A204.1 (cell line): Measurements from ENCODE around the gene C4BPB.

ENCODE experiments used
- FAIRE-seq: peaks from 2 replicates; lab custom pipeline; 2012; peaks lifted over from hg19 to GRCh38; lab: Jason Lieb, UNC

C4BPB gene

GRCh38 chr1:207059881-207060280 is 28.8 kb upstream of the C4BPB start:
- FAIRE-seq = no peak

GRCh38 chr1:207060596-207060995 is 28.1 kb upstream of the C4BPB start:
- no peak for FAIRE-seq

- no peak for FAIRE-seq
These were observed 26.6 kb upstream of the C4BPB start for GRCh38 chr1:207062058-207062457.

- no peak for FAIRE-seq
These were observed 25.6 kb upstream of the C4BPB start for GRCh38 chr1:207063014-207063413.

DNA sequence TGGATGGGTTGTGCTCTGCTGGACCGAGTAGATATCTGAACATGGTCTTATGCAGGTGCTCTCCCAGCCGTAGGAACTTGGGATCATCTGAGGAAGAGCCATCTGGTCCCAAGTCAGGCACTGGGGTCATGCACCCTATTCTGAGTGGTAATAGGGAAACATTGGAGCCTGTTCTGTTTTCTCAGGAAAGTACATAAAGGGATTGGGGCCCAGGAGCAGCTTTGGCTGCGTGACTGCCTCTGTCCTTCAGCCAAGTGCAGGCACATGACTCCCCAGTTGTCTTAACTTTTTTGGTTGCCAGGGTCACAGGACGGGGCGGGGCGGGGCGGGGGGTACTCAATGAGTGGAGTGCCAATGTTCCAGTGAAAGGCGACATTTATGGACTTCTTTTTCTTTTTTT is 24.1 kb upstream of the C4BPB start:
- no peak for FAIRE-seq

- FAIRE-seq = no peak
These were observed 21.5 kb upstream of the C4BPB start for GRCh38 chr1:207067185-207067584.

GRCh38 chr1:207067665-207068064 is 21.0 kb upstream of the C4BPB start:
- no peak for FAIRE-seq

- no peak for FAIRE-seq
These were observed 19.6 kb upstream of the C4BPB start for GRCh38 chr1:207069061-207069460.

- no peak for FAIRE-seq
These were observed 18.7 kb upstream of the C4BPB start for GRCh38 chr1:207069858-207070506.

DNA sequence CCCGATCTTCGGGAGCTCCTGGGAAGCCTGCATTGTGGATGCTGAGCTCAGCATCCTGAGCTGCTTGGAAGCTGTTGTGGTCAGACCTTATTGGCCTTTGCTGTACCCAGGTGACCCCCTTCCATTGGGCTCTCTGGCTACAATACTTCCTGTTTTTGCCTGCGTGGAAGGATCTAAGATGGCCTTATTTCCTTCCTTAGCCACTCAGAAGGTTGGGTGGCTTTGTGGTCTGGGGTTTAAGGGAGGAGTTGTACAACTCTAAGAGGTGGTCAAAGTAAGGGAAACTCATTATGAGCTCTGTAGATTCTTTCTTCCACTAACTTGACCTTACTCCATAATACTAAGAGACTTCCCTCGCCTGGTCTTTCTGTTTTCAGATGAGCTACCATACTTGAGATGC is 17.8 kb upstream of the C4BPB start:
- FAIRE-seq = no peak

DNA sequence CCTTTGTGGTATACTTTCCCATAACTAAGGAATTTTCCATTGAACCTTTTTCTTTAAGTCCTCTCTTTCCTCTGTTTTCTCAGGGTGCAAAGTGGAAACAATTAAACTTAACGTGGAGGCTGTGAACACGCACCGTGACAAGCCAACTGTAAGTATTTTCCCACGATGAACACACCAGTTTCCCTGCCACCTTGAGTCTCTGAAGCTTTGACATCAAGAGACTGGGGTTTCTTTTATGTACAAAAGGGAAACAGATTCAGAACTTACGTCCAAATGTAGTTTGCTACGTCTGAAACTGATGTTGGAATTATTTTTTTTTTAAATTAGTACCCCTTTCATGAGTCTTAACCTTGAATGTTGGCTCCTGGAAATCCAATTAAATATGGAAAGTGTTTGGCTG is 17.2 kb upstream of the C4BPB start:
- no peak for FAIRE-seq

GRCh38 chr1:207072233-207072632 is 16.4 kb upstream of the C4BPB start:
- no peak for FAIRE-seq

GRCh38 chr1:207073906-207074820 is 14.5 kb upstream of the C4BPB start:
- no peak for FAIRE-seq

DNA sequence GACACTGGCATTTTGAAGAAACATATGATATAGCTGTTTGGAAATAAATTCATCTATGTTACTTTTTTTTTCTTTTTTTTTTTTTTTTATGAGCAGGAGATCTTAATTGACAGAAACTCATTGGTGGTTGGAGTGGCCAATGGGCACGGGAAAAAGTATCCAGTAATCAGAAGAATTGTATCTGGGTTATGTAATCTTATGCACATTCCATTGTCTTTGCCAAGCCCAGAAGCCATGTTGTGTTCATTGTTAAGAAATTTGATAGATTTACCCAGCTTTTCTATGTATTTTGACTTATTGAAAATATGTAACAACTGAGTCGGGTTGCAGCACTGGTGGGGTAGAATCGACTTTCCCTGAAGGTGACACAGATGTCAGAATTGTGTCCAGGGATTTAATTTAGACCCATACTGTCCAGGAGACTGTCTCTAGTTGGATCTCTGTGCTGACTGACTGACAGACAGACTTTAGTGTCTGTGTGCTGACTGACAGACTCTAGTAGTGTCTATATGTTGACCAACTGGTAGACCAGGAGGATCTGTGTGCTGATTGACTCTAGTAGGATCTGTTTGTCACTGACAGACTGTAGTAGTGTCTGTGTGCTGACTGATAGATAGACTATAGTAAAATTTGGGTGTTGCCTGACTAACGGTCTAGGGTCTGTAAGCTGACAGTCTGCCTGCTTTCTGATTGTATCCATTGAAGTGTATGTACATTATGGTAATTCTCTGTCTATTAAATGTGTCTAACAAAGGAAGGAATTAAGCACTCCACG is 12.3 kb upstream of the C4BPB start:
- FAIRE-seq = no peak

DNA sequence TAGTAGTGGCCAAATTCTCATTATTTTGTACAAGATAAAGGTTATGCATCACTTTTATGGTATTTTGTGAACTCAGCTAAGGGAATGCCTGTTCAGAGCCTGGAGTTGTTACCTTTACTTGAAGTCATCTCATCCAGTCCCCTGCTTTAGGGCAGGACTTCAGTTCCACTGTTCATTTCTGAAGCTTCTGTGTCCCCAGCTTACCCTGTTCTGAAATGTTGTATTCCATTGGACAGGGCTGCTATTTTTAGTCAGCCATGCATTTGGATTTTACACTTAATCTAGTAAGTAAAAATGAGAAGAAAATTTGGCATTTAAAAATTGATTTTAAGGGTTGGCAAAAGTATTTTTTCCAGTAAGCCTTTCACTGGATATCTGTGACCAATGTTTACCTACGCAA is 11.6 kb upstream of the C4BPB start:
- no peak for FAIRE-seq

GRCh38 chr1:207077470-207078377 is 10.9 kb upstream of the C4BPB start:
- peak; percentile 91 for FAIRE-seq

DNA sequence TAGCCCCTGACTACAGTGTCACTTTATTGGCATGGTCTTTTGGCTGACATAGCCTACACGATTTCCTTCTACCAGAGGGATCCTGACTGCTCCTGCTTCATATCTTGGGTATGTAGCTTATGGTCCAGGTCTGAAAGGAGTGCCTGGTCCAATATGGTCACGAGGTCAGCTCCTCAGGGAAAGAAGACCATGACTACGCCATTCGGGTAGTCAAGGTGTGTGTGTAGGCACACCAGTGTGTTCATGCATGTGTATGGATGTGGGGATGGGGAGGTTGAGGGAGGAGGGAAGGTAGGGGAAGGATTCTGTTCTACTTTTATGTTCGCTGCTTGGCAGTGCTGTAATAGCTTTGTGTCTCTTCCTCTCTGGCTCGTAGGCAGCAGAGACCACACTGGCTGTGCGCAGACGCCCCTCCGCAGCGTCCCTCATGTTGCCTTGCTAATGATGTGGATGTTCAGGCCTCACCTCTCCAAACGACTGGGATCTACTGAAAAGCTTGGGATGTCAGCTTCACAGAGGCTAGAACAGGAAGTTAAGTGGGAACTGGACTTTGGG is 10.0 kb upstream of the C4BPB start:
- no peak for FAIRE-seq

GRCh38 chr1:207079706-207080241 is 8.9 kb upstream of the C4BPB start:
- FAIRE-seq = no peak

DNA sequence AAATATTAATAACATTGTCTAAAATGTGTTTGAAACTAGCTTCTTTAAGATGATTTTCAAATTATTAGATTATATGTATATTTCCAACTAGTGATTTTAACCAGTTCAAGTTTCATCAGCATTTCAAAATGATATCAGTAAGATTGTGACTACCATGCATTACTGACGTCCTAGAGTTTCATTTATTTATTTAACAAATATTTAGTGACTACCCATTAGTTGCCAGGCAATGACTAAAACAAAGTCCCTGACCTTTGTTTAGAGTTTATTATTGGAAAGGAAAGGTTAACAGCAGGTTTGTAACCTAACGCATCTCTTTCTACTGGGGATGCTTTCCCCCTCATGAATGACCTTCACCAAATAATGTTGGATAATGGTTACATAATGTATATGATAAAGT is 7.6 kb upstream of the C4BPB start:
- no peak for FAIRE-seq

- FAIRE-seq = no peak
These were observed 6.9 kb upstream of the C4BPB start for GRCh38 chr1:207081806-207082205.

DNA sequence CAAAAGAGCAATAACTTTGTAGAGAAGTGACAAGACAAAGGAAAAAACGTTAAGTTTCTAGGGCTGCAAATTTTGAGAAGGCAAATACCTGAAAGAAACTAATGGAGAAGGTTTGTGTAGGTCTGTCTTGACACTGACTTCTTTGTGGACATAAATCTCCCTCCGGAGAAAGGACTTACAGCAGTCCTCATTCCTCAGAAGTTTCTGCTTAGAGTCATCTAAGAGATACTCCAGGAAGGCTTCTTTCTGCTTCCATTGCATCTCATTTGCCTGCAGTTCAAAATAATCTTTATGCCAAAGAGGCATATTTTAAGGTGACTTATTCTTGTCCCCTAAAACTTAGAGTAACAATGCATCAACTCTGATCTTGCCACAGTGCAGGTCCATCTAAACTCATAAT is 4.4 kb upstream of the C4BPB start:
- FAIRE-seq = no peak
